HL-60 (cell line): ENCODE data around the gene C4BPB.

Experiments
- CTCF ChIP-seq: IDR thresholded peaks from one replicate; pipeline ENCODE4 v1.5.1; 2011; ENCODE audit warnings: low read length, control low read depth, inconsistent platforms; ENCODE audit not compliant: insufficient read depth
- GABPA ChIP-seq: IDR thresholded peaks from 2 replicates; pipeline ENCODE4 v1.6.1; 2012; ENCODE audit warnings: low read depth

DNA sequence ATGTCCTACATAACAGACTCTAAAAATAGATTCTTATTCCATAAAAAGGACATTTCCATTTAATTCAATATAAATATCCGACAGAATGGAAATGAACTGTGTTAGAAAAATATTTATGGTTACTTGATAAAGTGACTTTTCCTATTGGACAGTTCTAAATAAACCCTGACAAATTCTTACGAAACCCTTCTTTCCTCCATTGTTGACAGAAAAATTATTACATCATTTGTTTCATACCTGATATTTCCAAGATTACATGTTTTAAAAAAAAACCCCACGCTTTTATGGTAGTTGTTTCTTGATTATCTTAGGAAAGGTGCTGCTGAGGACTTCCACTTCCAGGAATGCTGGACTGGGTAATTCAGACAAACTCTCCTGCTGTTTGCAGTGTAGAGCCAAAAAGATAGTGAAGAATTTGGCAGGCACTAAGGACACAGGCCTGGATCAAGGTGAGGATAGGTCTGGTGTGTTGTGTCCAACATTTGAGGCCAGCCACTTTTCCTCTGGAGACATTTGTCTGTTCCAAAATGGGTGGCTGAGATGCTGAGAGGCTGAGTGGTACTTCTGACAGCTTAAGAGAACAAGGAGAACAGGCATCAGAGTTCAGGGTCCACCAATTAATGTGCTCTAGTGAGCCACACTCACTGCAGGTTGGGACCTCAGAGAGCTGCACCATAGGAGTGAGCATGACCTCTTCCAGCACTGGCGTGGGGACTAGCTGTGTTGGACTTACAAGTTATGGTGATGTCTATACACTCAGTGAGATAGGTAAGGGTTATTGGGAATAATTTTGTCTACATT, 49.1 kb upstream of the C4BPB start:
- TF ChIP-seq GABPA (no peak), CTCF (no peak)
